Lower leg skin (tissue), 3 donors: ENCODE measurements around the gene DCTN1.

Source experiments
- POLR2A ChIP-seq, 2 donors: fragments of 450-650 bp; IDR thresholded peaks; one replicate each; pipeline ENCODE4 v1.6.1; 2016 to 2017; ENCODE audit warnings: antibody characterized with exemption in 2 of 2, mild to moderate bottlenecking in 1 of 2, moderate library complexity in 1 of 2
- TF ChIP-seq, protein P1 (sequence below), 3 donors: fragments of 450-650 bp; IDR thresholded peaks; one replicate each; pipeline ENCODE4 v1.5.1; 2016; ENCODE audit warnings: antibody characterized with exemption in 3 of 3, mild to moderate bottlenecking in 3 of 3, moderate library complexity in 2 of 3

- TF ChIP-seq, protein P1, sequence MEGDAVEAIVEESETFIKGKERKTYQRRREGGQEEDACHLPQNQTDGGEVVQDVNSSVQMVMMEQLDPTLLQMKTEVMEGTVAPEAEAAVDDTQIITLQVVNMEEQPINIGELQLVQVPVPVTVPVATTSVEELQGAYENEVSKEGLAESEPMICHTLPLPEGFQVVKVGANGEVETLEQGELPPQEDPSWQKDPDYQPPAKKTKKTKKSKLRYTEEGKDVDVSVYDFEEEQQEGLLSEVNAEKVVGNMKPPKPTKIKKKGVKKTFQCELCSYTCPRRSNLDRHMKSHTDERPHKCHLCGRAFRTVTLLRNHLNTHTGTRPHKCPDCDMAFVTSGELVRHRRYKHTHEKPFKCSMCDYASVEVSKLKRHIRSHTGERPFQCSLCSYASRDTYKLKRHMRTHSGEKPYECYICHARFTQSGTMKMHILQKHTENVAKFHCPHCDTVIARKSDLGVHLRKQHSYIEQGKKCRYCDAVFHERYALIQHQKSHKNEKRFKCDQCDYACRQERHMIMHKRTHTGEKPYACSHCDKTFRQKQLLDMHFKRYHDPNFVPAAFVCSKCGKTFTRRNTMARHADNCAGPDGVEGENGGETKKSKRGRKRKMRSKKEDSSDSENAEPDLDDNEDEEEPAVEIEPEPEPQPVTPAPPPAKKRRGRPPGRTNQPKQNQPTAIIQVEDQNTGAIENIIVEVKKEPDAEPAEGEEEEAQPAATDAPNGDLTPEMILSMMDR (IDR thresholded peaks at IDR 0.05), result no peak
- TF ChIP-seq POLR2A (IDR thresholded peaks at IDR 0.05), result no peak
Observed at GRCh38 chr2:74347303-74347702, 32.8 kb downstream of the DCTN1 start.
